K562 (cell line): ENCODE results near the gene CAPZA1. TPM values are rescaled to one million over a fixed set of nuclear protein-coding genes. Genes with fewer than 3 reads are reported as not detected.

Experiments used
- ATAC-seq: fragments of 200-7000 bp; cut with Tn5 transposase; 3 replicates; pipeline ENCODE4 v1.9.1; 2020; ENCODE audit warnings: moderate library complexity
- BruUV-seq: library from RNA; stranded (reverse); fragments of 400-500 nt; replicated peaks from 2 replicates; lab custom pipeline; 2021; lab: Mats Ljungman, UMichigan
- CTCF ChIA-PET: fragments of 300-600 bp; formaldehyde crosslinking; extraction: SDS; loops from one replicate; lab custom pipeline; 2021; ENCODE audit warnings: low intra/inter-chr PET ratio; lab: Yijun Ruan, JAX
- POLR2A ChIA-PET: fragments of 300-600, 350-650 bp; sonication (Branson Sonifier 250); formaldehyde crosslinking; extraction: SDS; loops from one replicate; lab custom pipeline; 2021; ENCODE audit warnings: antibody characterized with exemption, inconsistent platforms; lab: Yijun Ruan, JAX
- DNase-seq, 4 experiments: peaks; one replicate each; pipeline versions ENCODE4 v3.0.0 to v3.0.0-alpha.2; 2011 to 2018; ENCODE audit warnings: low spot score in 3 of 4, mixed read lengths in 3 of 4; ENCODE audit errors: extremely low read depth in 1 of 4
- FAIRE-seq: peaks from 2 replicates; lab custom pipeline; 2011; peaks lifted over from hg19 to GRCh38; lab: Jason Lieb, UNC
- H2AFZ ChIP-seq: 2 replicates; pipeline ENCODE4 v1.6.0; 2011; ENCODE audit warnings: low read depth, low read length, control low read depth, inconsistent platforms
- H3K27ac ChIP-seq: fragments of 200-600 bp; 3 replicates; pipeline ENCODE4 v1.8.0; 2011; ENCODE audit warnings: low read depth, mild to moderate bottlenecking, control low read depth, inconsistent platforms, low read length, moderate library complexity, mixed read lengths; ENCODE audit errors: extremely low read depth
- H3K27me3 ChIP-seq, 2 experiments: fragments of 300-600 bp in 1 of 2; 2 replicates in 1 of 2; 3 replicates in 1 of 2; pipeline versions ENCODE4 v1.6.0 to v1.8.0; 2011; ENCODE audit warnings: inconsistent platforms in 2 of 2, low read length in 2 of 2, mild to moderate bottlenecking in 1 of 2, mixed read lengths in 1 of 2, moderate library complexity in 1 of 2; ENCODE audit not compliant: control insufficient read depth in 2 of 2, insufficient read depth in 2 of 2
- H3K36me3 ChIP-seq: fragments of 300-600 bp; 3 replicates; pipeline ENCODE4 v1.8.0; 2011; ENCODE audit warnings: mild to moderate bottlenecking, low read length, inconsistent platforms; ENCODE audit not compliant: control insufficient read depth, insufficient read depth
- H3K4me1 ChIP-seq, 2 experiments: fragments of 200-600 bp in 1 of 2; replicated peaks in 1 of 2; 2 replicates in 1 of 2; 3 replicates in 1 of 2; pipeline versions ENCODE4 v1.5.1 to v1.8.0; 2011; ENCODE audit warnings: inconsistent platforms in 2 of 2, low read length in 2 of 2, mild to moderate bottlenecking in 1 of 2, mixed read lengths in 1 of 2, moderate library complexity in 1 of 2; ENCODE audit not compliant: control insufficient read depth in 2 of 2, insufficient read depth in 2 of 2
- H3K4me2 ChIP-seq: 2 replicates; pipeline ENCODE4 v1.6.1; 2011; ENCODE audit warnings: low read length, control low read depth, inconsistent platforms, mixed read lengths; ENCODE audit not compliant: insufficient read depth
- H3K4me3 ChIP-seq: fragments of 200-600 bp; sonication (generic), shearing (Covaris generic); 2 replicates; pipeline ENCODE4 v1.5.1; 2016; ENCODE audit warnings: control low read depth, inconsistent platforms
- H3K79me2 ChIP-seq: fragments of 200-600 bp; 3 replicates; pipeline ENCODE4 v1.8.0; 2011; ENCODE audit warnings: low read length, inconsistent platforms; ENCODE audit not compliant: control insufficient read depth, insufficient read depth
- H3K9ac ChIP-seq, 2 experiments: 2 replicates each; pipeline versions ENCODE4 v1.6.0 to v1.6.1; 2011; ENCODE audit warnings: low read depth in 2 of 2, low read length in 2 of 2, control low read depth in 1 of 2, inconsistent platforms in 1 of 2, mild to moderate bottlenecking in 1 of 2, mixed read lengths in 1 of 2; ENCODE audit not compliant: insufficient read depth in 1 of 2
- H3K9me1 ChIP-seq: one replicate; pipeline ENCODE4 v1.6.0; 2011; ENCODE audit warnings: inconsistent platforms, mild to moderate bottlenecking, low read length, moderate library complexity; ENCODE audit not compliant: control insufficient read depth, insufficient read depth
- H3K9me3 ChIP-seq: replicated peaks from 2 replicates; pipeline ENCODE4 v1.5.1; 2011; ENCODE audit warnings: low read depth, low read length, inconsistent platforms; ENCODE audit not compliant: control insufficient read depth, insufficient read depth
- H4K20me1 ChIP-seq: replicated peaks from 2 replicates; pipeline ENCODE4 v1.6.1; 2011; ENCODE audit warnings: low read length, inconsistent platforms, mixed read lengths; ENCODE audit not compliant: control insufficient read depth, insufficient read depth
- FOXA3 ChIP-seq, 2 experiments: fragments of 450-650 bp in 1 of 2; sonication (generic) in 1 of 2; formaldehyde crosslinking; IDR thresholded peaks in 1 of 2; conservative IDR thresholded peaks in 1 of 2; 2 replicates each; pipeline versions ENCODE4 v1.4.0 to v1.8.0; 2020 to 2022; ENCODE audit warnings: mild to moderate bottlenecking in 2 of 2, missing genetic modification reagents in 1 of 2
- RCOR1 ChIP-seq, 2 experiments: IDR thresholded peaks; 2 replicates each; pipeline ENCODE4 v1.6.1; 2012; ENCODE audit warnings: low read depth in 2 of 2, low read length in 2 of 2, borderline replicate concordance in 1 of 2, improper control_type of control experiment in 1 of 2
- WGBS: fragments of 100-300 bp; shearing (Covaris generic); methylation state at CpG from one replicate; pipeline ENCODE4 v1.1.6; 2016; ENCODE audit warnings: low coverage, mixed read lengths; ENCODE audit not compliant: insufficient coverage; ENCODE audit errors: missing lambda C conversion rate; 5-methylcytosine and 5-hydroxymethylcytosine counted together
- in situ Hi-C: fragments of 300-500 bp; cut with MboI; formaldehyde crosslinking; loops from 4 replicates; pipeline ENCODE4 v1.15.0; 2018; ENCODE audit warnings: inconsistent platforms, mixed read lengths
- intact Hi-C: fragments of 100-400 bp; cut with micrococcal nuclease; formaldehyde crosslinking; loops from 2 replicates; pipeline ENCODE4 v1.14.2; 2022
- polyA plus RNA-seq, 8 experiments: library from polyadenylated mRNA; depleted of rRNA in 4 of 8; stranded (reverse) in 5 of 8; unstranded in 3 of 8; fragments of >200 nt; fragmentation: Nextera tagmentation in 2 of 8; fragmentation: Illumina TruSeq in 1 of 8; extraction: Ambion mirVana in 2 of 8; extraction: Trizol in 1 of 8; gene quantifications; 2 replicates each; pipeline versions ENCODE4 v1.2.1 to v1.2.3, GENCODE V29; 2011 to 2014; ENCODE audit warnings: inconsistent platforms in 1 of 8, missing spikeins in 1 of 8
- total RNA-seq, 7 experiments: library from RNA; depleted of rRNA in 6 of 7; stranded (reverse); fragments of >200 nt in 6 of 7; fragmentation: Illumina TruSeq in 2 of 7; extraction: Trizol in 2 of 7; gene quantifications; 2 replicates each; pipeline versions ENCODE4 v1.2.1 to v1.2.3, GENCODE V29; 2011 to 2021; ENCODE audit warnings: low replicate concordance in 1 of 7
- TF ChIP-seq, protein P1 (sequence below): fragments of 250-450 bp; sonication (Bioruptor Pico); IDR thresholded peaks from 2 replicates; pipeline ENCODE4 v1.8.0; 2022; ENCODE audit warnings: inconsistent platforms

Gene CAPZA1
- total and polyA plus RNA-seq, 9 of the 15 experiments (the other 6 are each of a cell fraction or from before 2014, with no cell fraction given), result 237 to 1,020 (median 306) TPM

DNA sequence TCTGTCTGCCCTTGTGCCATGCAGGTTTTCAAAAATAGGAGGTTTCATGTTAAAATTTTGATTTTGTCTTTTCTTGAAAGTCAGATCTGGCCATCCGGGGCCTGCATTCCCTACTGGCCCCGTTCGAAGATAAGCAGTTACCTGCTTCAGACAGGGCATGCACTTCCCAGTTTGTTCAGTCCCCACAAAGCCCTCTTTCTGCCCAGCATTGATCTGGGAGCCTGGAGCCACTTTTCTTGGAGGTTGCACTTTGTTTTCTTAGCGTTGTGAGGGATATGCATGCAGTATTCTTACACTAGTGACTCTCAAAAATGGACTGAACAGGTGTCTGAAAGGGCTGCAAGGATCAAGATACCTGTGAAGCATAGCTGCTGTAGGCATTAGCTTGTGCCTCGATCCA lies 66.3 kb downstream of the CAPZA1 start:
- FAIRE-seq (no peak), ATAC-seq (no peak), DNase-seq (peak in 1 of 4 experiments; percentile 7)
- H4K20me1 ChIP-seq, result peaks cover 6% of the 10 kb centered on the region
- TF ChIP-seq RCOR1 (IDR thresholded peaks at IDR 0.05; ENCODE audit: borderline replicate concordance in 1 of 2, low read depth in 2 of 2, low read length in 2 of 2), result no peak
- TF ChIP-seq, protein P1, sequence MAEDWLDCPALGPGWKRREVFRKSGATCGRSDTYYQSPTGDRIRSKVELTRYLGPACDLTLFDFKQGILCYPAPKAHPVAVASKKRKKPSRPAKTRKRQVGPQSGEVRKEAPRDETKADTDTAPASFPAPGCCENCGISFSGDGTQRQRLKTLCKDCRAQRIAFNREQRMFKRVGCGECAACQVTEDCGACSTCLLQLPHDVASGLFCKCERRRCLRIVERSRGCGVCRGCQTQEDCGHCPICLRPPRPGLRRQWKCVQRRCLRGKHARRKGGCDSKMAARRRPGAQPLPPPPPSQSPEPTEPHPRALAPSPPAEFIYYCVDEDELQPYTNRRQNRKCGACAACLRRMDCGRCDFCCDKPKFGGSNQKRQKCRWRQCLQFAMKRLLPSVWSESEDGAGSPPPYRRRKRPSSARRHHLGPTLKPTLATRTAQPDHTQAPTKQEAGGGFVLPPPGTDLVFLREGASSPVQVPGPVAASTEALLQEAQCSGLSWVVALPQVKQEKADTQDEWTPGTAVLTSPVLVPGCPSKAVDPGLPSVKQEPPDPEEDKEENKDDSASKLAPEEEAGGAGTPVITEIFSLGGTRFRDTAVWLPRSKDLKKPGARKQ (CRISPR knock-in tag), result no peak
- TF ChIP-seq FOXA3 (CRISPR knock-in tag; conservative IDR thresholded peaks at IDR 0.05 in 1 of 2, IDR thresholded peaks at IDR 0.05 in 1 of 2), result 0 out of 4 replicates have a peak, but pooled peaks of 1 of the 2 experiments have one; percentile 38
- no peaks in the 10 kb centered on the region for H3K9me3 ChIP-seq
- H3K9me1 ChIP-seq, result peaks cover 4% of the 10 kb centered on the region
- no TSS peak for BruUV-seq
- H3K79me2 ChIP-seq, result peaks cover 5% of the 10 kb centered on the region; the same call in 2 of the 3 replicates
- WGBS, result 72% methylated on average over 5 of the region's 5 CpGs
- no peak overlapping the region for H3K4me2 ChIP-seq
- CTCF ChIA-PET, result no interaction called here
- no peak overlapping the region for H3K27ac ChIP-seq
- peaks cover 34% of the 10 kb centered on the region; the same call in 2 of the 3 replicates for H3K36me3 ChIP-seq
- H3K27me3 ChIP-seq, result no peaks in the 10 kb centered on the region
- H3K9ac ChIP-seq, result no peak overlapping the region
- POLR2A ChIA-PET, result interaction anchor here (0.8 to 3.3 kb wide), 3 partner anchors 13 to 1150 kb away, joined by 3 to 31 read pairs (median 9); no protein-coding TSS in a partner anchor
- intact Hi-C loops, result no loop called here
- H2AFZ ChIP-seq, result no peak overlapping the region
- in situ Hi-C loops, result no loop called here
- peaks cover 18% of the 10 kb centered on the region in 2 experiments; a peak in 4 of 5 replicates for H3K4me1 ChIP-seq
- H3K4me3 ChIP-seq, result no peak overlapping the region
